ENCODE data around the gene CCDC102B.

CCDC102B gene

GRCh38 chr18:69021211-69021805, 223.4 kb downstream of the CCDC102B start:
- DNase-seq (ENCODE audit: low read depth in 2 of 2), result no peak
- no peak overlapping the region for H3K4me3 ChIP-seq (replicated peaks in 1 of 2; ENCODE audit: low read depth in 2 of 2, low read length in 2 of 2)
- TF ChIP-seq CTCF (IDR thresholded peaks at IDR 0.05; ENCODE audit: low read depth, low read length), result no peak

GRCh38 chr18:69022426-69022825, 224.5 kb downstream of the CCDC102B start:
- no peak overlapping the region for H3K4me3 ChIP-seq (replicated peaks in 1 of 2; ENCODE audit: low read depth in 2 of 2, low read length in 2 of 2)
- peak; percentile 17 to 26 for DNase-seq (ENCODE audit: low read depth in 2 of 2)
- no peak for TF ChIP-seq CTCF (IDR thresholded peaks at IDR 0.05; ENCODE audit: low read depth, low read length)

GRCh38 chr18:69031571-69031970, 233.7 kb downstream of the CCDC102B start:
- no peak overlapping the region for H3K4me3 ChIP-seq (replicated peaks in 1 of 2; ENCODE audit: low read depth in 2 of 2, low read length in 2 of 2)
- TF ChIP-seq CTCF (IDR thresholded peaks at IDR 0.05; ENCODE audit: low read depth, low read length), result no peak
- DNase-seq (ENCODE audit: low read depth in 2 of 2), result no peak

- no peak for TF ChIP-seq CTCF (IDR thresholded peaks at IDR 0.05; ENCODE audit: low read depth, low read length)
- no peak for DNase-seq (ENCODE audit: low read depth in 2 of 2)
- H3K4me3 ChIP-seq (replicated peaks in 1 of 2; ENCODE audit: low read depth in 2 of 2, low read length in 2 of 2), result no peak overlapping the region
Observed at GRCh38 chr18:69032009-69032408, 234.1 kb downstream of the CCDC102B start.

- no peak for TF ChIP-seq CTCF (IDR thresholded peaks at IDR 0.05; ENCODE audit: low read depth, low read length)
- DNase-seq (ENCODE audit: low read depth in 2 of 2), result no peak
- no peak overlapping the region for H3K4me3 ChIP-seq (replicated peaks in 1 of 2; ENCODE audit: low read depth in 2 of 2, low read length in 2 of 2)
Observed at GRCh38 chr18:69035756-69036155, 237.9 kb downstream of the CCDC102B start.

- H3K4me3 ChIP-seq (replicated peaks in 1 of 2; ENCODE audit: low read depth in 2 of 2, low read length in 2 of 2), result no peak overlapping the region
- no peak for DNase-seq (ENCODE audit: low read depth in 2 of 2)
- TF ChIP-seq CTCF (IDR thresholded peaks at IDR 0.05; ENCODE audit: low read depth, low read length), result no peak
Observed at GRCh38 chr18:69044215-69044614, 246.3 kb downstream of the CCDC102B start.

GRCh38 chr18:69064063-69064462, 266.2 kb downstream of the CCDC102B start:
- no peak for TF ChIP-seq CTCF (IDR thresholded peaks at IDR 0.05; ENCODE audit: low read depth, low read length)
- H3K4me3 ChIP-seq (replicated peaks in 1 of 2; ENCODE audit: low read depth in 2 of 2, low read length in 2 of 2), result no peak overlapping the region

More at GRCh38 chr18:69064063-69064462, 266.2 kb downstream of the CCDC102B start:
- no peak for DNase-seq (ENCODE audit: low read depth in 2 of 2)

Data from cardiac fibroblast (primary cell).